Loucy (cell line): Measurements from ENCODE around the gene AKAP4.

ENCODE experiments used
- EZH2phosphoT487 ChIP-seq: fragments of 200-600 bp; IDR thresholded peaks from 2 replicates; pipeline ENCODE4 v1.6.1; 2018; ENCODE audit warnings: antibody characterized with exemption, mild to moderate bottlenecking, moderate library complexity, borderline replicate concordance
- TF ChIP-seq, protein P1 (sequence below): fragments of 200-600 bp; sonication (generic); conservative IDR thresholded peaks from 2 replicates; pipeline ENCODE4 v1.5.1; 2014; ENCODE audit warnings: mild to moderate bottlenecking, antibody characterized with exemption, low read length

GRCh38 chrX:50167366-50167765 is 33.4 kb downstream of the AKAP4 start:
- TF ChIP-seq, protein P1, sequence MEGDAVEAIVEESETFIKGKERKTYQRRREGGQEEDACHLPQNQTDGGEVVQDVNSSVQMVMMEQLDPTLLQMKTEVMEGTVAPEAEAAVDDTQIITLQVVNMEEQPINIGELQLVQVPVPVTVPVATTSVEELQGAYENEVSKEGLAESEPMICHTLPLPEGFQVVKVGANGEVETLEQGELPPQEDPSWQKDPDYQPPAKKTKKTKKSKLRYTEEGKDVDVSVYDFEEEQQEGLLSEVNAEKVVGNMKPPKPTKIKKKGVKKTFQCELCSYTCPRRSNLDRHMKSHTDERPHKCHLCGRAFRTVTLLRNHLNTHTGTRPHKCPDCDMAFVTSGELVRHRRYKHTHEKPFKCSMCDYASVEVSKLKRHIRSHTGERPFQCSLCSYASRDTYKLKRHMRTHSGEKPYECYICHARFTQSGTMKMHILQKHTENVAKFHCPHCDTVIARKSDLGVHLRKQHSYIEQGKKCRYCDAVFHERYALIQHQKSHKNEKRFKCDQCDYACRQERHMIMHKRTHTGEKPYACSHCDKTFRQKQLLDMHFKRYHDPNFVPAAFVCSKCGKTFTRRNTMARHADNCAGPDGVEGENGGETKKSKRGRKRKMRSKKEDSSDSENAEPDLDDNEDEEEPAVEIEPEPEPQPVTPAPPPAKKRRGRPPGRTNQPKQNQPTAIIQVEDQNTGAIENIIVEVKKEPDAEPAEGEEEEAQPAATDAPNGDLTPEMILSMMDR: no peak
- no peak for TF ChIP-seq EZH2phosphoT487
